ENCODE data around the gene PELI1.

PELI1 gene

DNA sequence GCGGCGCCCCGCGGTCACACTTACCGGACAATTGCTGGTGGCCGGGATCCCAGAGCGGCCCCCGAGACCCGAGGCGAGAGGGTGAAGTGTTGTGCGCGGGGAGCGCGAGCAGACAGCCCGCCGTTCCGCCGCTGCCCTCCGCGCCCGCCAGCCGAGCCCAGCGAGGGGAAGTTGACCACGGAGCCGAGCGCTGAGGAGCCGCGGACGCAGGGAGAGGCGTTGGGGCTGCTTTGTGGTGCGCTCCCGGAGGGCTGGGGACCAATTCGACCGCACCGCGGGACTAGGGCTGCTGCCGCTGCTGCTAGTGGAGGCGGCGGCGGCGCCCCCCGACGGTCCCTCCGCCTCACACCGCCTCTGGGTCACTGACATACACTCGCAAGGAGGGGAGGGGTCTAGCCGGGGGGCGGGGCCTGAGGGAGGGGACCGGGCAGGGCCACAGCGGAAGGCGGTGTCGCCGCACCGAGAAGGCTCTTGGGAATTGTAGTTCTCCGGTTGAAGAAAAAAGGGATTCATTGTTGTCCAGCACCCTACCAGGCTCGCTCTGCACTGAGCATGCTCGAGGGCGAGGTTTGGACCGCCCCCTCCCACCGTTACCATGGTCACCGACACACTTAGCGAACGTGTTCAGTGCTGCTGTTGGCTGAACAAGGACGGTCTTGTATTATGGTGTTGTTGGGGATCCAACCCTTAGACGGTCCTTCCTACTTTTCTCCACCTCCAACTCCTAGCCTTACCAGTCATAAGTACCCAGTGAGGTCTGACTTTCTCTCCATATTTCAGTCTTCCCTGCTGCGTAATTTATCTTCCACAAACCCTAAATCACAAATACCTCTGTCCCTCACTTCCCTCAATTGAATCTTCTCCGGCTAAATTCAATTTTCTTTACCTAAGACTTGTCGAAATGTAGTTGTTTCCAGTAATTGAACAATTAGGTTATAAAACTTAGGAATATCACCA is at the start of gene PELI1:
Gene PELI1, minus strand, starts transcription at position 364 of the 957 bp plus-strand sequence. CDS start 36,110 bp downstream, outside the sequence.
- peak; percentile 96 for DNase-seq

DNA sequence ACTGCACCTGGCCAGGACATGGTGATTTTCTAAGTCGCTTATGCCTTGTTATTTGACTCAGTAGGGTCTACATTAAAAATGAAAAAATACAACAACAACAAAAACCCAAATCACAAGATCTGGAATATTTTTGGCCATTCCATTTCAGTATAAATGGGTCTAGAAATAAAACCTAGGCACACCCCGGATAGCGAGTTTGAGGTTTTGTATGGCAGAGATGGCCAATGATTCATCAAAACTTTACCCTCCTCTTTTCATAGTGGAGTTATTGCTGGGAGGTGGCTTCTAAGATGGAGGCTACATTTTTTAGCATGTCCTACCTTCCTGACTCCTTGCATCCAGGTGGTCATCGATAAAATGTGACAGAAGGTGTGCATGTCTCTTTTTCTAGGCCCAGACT is 49.3 kb upstream of the PELI1 start:
- DNase-seq: no peak

GRCh38 chr2:64192664-64193105 is 48.5 kb upstream of the PELI1 start:
- no peak for DNase-seq

- no peak for DNase-seq
Measured at GRCh38 chr2:64192125-64192479, 47.9 kb upstream of the PELI1 start.

DNA sequence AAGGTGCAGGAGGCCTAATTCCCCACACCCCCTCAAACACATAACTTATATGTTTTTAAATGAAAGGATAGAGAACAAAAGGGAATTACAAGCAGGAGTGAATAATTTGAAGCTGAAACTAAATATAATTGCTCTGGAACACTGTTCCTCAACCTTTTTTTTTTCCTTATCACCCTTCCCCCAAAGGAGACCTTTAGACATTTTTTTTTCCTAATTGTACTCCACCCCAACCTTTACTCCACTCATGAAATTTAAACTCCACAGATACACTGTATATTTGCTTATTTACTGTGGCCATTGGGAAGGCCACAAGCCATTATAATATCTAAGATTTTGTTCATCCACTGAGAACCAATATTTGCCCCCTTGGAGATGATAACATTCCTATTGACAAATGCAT is 45.4 kb upstream of the PELI1 start:
- no peak for DNase-seq

- DNase-seq: no peak
Measured at GRCh38 chr2:64189167-64189566, 44.9 kb upstream of the PELI1 start.

DNA sequence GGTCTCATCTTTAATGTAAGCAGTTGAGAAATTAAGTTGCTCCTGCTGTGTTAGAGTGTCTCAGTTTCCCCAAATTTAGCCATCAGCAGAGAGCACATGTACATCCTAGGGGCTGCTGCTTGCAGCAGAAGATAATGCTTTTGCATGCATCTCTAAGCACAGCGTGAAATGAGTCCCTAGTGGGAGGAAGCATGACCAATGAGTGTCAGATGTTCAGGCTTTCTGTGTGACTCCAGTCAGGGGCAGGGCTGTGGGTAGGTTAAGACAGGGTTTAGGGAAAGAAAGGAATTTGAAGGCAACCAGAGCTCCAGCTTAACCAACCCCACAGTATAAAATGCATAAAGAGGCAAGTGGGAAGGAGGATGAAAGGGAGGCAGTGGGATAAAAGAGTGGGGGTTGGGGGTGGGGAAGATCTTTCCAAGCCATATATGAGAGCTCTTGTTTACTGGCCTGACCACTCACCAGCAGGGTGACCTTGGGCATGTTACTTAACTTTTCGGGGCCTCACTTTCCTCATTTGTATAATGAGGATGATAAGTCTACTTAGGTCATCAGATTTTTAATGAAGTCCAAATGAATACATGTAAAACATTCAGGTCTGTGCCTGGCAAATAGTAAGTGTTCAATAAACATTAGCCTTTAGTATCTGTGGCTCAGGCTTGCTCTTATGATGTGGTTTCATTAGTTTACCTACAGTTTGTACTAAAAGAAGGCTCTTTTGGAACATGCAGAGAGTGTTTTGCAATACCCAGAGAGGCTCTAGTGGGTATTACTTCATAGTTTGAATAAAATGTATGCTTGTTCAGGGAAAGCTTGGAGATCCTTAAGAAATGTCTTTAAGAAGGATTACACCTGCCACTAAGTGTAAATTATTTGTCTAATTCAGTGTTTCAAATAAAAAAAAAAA is 42.7 kb upstream of the PELI1 start:
- no peak for DNase-seq

DNA sequence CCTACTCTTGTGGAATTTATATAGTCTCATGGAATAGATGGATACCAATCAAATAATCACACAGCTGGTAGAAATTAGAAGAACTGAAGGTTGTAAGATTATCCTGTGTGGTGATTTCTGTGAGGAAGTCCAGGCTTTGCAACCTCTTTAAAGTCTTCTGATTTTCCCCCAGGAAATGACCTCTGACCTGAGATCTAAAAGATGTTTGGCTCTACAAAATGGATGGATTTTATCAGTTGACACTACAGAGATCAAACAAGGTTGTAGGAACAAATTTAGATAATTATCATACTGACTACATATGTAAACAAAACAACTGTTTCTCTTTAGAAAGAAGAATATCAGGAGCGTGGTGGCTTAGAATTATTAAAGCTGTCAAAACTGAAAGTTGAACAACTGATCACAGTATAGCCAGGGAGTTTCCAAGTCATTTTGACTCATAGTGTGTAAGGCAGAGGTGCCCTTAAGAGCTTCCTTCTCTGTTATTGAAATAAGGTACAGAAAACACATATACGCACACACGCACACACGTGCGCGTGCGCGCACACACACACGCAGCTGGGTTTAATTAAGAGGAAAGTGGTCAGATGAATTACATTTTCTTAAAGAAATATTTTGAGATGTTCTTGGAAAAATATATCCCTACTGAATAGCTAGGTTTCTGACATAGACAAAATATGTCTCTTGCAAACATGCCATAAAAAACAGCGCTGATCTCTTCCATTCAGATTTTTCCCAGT is 35.5 kb upstream of the PELI1 start:
- DNase-seq: no peak

DNA sequence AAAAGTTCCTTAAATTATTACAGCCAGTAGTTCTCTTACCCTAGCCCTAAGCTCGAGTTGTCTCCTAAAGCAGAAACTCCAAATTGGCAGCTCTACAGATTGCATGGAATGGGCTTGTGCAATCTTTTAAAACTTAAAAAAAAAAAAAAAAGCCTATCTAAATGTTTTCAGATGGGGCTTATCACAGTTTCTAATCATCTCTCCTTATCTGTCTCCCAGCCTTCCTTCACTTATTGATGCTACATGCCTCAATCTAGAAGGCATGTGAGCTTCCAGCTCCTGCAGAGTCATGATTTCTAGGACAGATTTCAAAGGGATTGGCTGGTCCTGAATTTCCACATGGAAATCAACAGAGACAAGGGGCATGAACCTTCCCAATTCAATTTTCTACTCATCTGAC is 33.1 kb upstream of the PELI1 start:
- no peak for DNase-seq

DNA sequence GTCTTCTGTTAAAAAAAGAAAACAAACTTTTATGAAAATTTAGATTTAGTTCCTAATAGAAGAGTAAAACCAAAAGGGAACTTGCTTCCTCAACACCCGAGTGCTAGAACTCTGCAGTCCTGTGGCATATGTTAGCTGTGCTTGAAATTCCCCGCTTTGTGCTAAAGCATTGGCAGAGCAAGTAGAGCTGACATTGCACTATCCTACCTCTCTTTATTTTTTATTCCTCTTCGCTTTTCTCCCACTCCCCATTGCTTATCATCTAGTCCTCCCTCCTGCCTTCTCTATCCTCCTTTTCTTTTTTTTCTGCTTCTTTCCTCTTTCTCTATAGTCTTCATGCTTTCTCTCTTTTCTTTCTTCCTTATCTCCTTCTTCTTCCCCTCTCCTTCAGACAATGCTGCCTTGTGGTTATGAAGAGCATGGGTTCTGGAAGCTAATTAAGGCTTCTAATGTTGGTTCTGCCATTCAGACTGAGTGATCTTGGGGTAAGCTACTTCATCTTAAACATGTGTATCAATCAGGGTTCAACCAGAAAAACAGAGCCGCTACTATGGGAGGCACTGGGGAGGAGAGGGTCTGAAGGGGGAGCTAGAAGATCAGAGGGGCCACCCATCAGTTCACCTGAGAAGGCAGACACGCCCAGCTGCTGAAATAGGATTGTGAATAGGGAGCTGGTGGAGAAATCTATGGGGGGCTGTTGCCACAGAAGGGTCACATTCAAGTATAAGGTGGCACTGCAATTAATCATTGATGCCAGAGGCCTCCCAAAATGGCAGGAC is 31.4 kb upstream of the PELI1 start:
- DNase-seq: no peak

DNA sequence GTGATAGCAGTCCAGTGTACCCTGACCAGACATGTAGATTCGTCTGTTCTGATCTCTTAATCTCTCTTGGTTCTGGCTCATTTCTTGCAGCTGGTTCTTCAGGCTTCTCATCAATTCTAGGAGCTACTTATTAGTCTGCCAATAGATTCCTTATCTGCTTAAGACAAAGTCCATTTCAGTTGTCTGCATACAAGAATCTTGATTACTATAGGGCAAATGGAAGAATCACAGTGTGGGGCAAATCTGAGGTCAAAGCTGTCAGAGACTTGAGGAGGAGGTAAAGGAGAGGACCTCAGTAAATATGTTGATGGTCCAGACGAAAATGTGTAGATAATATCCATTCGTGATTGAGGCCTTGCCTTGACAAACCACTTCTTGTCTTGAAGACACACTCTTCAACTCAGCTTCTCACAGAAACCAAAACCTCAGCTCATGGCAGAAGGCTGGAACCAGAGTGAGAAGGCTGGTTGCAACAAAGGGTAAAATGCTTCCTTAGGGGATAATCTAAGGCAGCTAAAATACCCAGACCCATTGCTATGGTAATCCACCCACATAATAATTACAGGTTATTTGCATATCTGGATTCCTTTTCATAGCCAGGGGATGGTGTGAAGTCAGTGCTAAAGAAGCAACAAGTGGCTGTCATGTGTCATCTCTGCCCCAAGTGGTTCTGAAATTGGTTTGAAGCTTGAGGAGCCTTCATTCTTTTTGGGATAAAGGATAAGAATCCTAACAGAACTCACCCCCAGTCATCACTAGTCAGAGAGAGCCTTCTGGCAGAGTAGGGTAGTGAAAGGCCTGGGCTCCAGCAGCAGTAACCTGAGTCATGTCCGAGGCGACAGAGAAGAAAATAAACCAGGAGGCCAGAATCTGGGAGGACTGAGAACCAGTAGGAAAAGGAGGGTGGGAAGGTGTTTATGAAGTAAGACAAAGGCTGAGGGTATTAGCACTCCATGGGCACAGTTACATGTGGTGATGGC is 29.2 kb upstream of the PELI1 start:
- DNase-seq: no peak

DNA sequence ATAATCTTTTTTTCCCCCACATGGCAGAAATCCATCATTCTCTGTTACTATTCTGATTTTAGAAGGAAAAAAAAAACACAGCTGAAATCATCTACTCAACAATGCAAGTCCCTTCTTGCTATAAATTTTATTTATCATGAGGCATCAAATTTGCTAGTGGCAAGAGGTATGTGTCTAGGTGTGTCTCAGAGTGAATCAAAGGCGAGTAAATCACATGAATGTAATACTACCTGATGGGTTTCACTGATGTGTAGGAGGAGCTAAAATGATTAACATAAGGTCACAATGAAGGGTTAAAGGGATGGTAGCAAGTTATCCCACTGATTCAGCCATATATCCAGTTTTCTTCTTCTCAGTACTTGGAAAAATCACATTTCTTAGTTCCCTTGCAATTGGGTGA is 24.5 kb upstream of the PELI1 start:
- no peak for DNase-seq

DNA sequence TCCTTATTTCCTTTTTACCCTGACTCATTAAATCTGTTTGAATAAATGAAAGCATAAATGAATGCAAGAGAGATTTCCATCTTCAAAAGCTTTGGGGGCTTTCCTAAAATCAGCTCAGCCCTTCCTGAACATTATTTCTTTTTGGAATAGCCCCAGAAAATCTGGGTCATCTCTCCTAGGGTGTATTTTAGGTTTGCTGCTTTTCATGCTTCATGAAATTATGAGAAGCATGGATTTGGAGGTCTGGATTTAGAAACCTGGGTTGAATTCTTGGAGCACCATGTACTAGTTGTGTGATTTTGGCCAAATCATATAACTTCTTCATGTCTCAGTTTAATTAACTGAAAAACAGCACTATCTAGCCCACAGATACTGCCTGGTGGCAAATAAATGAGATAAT is 24.0 kb upstream of the PELI1 start:
- no peak for DNase-seq

DNA sequence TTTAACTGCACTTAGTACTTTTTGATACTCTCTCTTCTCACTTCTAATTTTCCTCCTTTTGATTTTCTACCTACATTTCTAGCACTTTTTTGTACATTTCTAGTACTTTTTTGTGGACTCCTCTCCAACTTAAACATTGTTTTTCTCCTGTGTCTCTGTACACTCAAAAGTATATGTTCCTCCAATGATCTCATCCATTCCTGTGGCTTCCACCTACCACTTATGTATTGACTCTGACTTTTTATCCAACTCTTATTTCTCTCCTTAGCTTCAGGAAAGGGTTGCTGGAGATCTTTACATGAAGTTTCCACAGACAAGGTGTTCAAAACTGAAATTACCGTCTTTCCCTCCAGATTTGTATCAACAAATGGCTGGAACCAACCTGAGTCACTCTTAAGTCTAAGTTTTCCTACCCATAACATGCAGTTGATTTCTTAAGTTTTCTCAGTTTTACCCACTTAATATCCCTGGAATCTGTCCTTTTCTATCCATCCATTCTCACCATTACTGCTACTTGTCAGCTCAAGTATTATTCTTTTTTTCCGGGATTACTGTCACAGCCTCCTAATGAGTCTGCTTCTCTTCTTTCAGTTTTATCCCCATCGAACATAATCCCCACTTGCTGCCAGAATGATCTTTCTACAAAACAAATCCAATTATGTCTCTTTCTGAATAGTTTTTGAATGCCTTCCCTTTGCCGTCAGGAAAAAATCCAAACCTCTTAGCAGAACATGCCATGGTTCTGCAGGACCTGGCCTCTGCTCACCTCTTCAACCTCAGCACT is 22.6 kb upstream of the PELI1 start:
- no peak for DNase-seq

DNA sequence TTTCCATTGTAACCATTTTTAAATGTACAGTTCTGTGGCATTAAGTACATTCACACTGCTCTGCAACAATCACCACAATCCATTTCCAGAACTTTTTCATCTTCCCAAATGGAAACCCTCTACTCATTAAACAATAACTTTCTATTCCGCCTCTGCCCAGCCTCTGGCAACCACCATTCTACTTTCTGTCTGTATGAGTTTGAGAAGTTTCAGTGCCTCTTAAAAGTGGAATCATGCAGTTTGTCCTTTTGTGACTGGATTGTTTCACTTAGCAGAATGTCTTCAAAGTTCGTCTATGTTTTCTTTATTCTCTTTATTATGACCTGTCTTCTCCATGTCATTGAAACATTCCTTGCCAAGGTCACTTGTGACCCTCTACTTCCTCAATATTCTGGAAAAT is 22.0 kb upstream of the PELI1 start:
- DNase-seq: no peak

- no peak for DNase-seq
Measured at GRCh38 chr2:64165706-64166105, 21.5 kb upstream of the PELI1 start.

DNA sequence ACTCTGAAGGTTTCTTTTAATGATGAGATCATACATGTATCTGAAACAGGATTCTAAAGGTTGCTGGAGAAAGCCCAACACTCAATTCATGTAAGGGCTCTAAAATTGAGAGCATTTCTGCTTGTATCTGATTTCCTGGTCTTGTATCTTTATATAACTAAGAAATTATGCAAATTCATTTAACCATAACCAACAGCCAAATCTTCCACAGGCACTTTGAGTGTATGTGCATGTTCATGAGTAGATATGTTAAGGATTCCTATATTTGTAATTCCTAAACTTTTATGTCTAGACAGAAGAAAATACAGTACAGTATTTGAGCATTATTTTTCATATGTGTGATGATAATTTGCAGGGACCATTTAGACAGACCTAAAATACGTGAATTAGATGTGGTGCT is 20.4 kb upstream of the PELI1 start:
- DNase-seq: no peak

- no peak for DNase-seq
Measured at GRCh38 chr2:64162516-64162915, 18.3 kb upstream of the PELI1 start.

DNA sequence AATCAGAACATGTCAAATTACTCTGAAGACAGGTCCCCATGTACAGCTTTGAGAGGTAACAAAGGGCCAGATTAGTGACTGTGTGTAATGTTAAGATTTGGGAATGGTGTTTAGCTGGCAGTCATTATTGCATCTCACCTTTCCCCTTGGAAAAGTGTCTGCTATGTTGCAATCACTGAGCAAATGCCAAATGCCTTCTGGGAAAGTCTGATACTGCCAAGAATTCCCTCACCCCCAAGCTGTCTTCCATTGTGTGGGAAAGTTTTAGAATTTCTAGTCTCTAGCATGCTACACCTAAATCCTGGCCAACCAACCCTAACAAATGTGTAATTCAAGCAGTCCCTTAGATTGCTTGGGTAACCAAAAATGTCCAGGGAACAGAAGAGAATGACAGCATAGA is 13.6 kb upstream of the PELI1 start:
- no peak for DNase-seq

DNA sequence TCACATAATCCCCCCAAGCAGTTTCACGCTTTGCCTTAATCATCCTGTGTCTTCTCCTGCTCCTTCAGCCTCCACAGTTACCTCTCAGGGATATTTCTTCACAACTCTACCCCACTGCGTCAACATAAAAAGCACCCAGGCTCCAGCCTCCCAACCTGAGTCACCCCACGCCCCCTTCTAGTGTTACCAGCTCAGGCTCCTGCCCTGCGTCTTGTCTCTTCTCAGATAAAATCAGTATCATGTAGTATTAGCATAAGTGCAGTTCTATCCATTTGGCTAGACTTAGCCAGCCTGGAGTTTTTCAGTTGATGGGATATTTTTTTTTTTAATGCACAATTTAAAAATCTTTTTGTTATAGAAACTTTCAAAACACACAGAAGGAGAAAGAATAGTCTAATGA is 9.6 kb upstream of the PELI1 start:
- DNase-seq: no peak

All from NCI-H446 treated with DMSO at 0.1 percent for 48 hours (cell line).